ENCODE measurements around the gene CXorf65. TPM values are rescaled to one million over a fixed set of nuclear protein-coding genes. Genes with fewer than 3 reads are reported as not detected.

The CXorf65 gene
- total RNA-seq, 1 donor from 2014 or later: not detected

- DNase-seq (ENCODE audit: missing footprints) (no peak), ATAC-seq (no peak)
- intact Hi-C loops (cut with DNase I): no loop called here
Observed at GRCh38 chrX:71081330-71082123, 25.0 kb downstream of the CXorf65 start.

GRCh38 chrX:71070531-71070930 is 36.0 kb downstream of the CXorf65 start:
- DNase-seq (ENCODE audit: missing footprints): no peak
- no peak for ATAC-seq
- intact Hi-C loops (cut with DNase I): no loop called here

- intact Hi-C loops (cut with DNase I): loop anchor here (1.0 to 2.0 kb wide), 2 partner anchors 27 to 114 kb away; partner anchors contain the start of gene FOXO4
- ATAC-seq: peak; percentile 100
- DNase-seq (ENCODE audit: missing footprints): peak; percentile 92
Observed at GRCh38 chrX:71068044-71068918, 38.3 kb downstream of the CXorf65 start, which contains the start of gene SNX12. Gene SNX12 (minus strand): TSS chrX:71068334. CDS start chrX:71068306, 28 bp downstream.

GRCh38 chrX:71067712-71068043 is 38.9 kb downstream of the CXorf65 start:
- no peak for DNase-seq (ENCODE audit: missing footprints)
- intact Hi-C loops (cut with DNase I): loop anchor here (1.0 to 2.0 kb wide), 2 partner anchors 27 to 115 kb away; partner anchors contain the start of gene FOXO4
- ATAC-seq: no peak

GRCh38 chrX:71067089-71067488 is 39.5 kb downstream of the CXorf65 start:
- no peak for DNase-seq (ENCODE audit: missing footprints)
- ATAC-seq: no peak
- intact Hi-C loops (cut with DNase I): no loop called here

- DNase-seq (ENCODE audit: missing footprints) (no peak), ATAC-seq (no peak)
- intact Hi-C loops (cut with DNase I): no loop called here
Observed at GRCh38 chrX:71060127-71060526, 46.4 kb downstream of the CXorf65 start.

- intact Hi-C loops (cut with DNase I): no loop called here
- ATAC-seq (no peak), DNase-seq (ENCODE audit: missing footprints) (no peak)
Observed at GRCh38 chrX:71057848-71058530, 48.6 kb downstream of the CXorf65 start.

GRCh38 chrX:71056867-71057266 is 49.7 kb downstream of the CXorf65 start:
- no peak for DNase-seq (ENCODE audit: missing footprints)
- ATAC-seq: no peak
- intact Hi-C loops (cut with DNase I): no loop called here

Other genes starting within 250 kb of the CXorf65 start
- not detected for gene TEX11, start 198.0 kb downstream of the CXorf65 start, total RNA-seq
- not detected for gene SLC7A3, start 175.6 kb downstream of the CXorf65 start, total RNA-seq
- gene SNX12, start 38.4 kb downstream of the CXorf65 start, total RNA-seq: 49.5 TPM
- gene FOXO4, start 10.9 kb downstream of the CXorf65 start, total RNA-seq: 52.7 TPM
- gene IL2RG, start 4.8 kb upstream of the CXorf65 start, total RNA-seq: 2.8 TPM
- 19.4 TPM for gene MED12, start 11.9 kb upstream of the CXorf65 start, total RNA-seq
- 0.49 TPM for gene NLGN3, start 38.1 kb upstream of the CXorf65 start, total RNA-seq
- gene GJB1, start 116.5 kb upstream of the CXorf65 start, total RNA-seq: not detected
- gene ZMYM3, start 147.4 kb upstream of the CXorf65 start, total RNA-seq: 14.2 TPM
- gene NONO, start 176.9 kb upstream of the CXorf65 start, total RNA-seq: 120 TPM
- 105 TPM for gene ITGB1BP2, start 195.0 kb upstream of the CXorf65 start, total RNA-seq

Measured in Right ventricle myocardium inferior (tissue), 1 donor.